Measurements from ENCODE around the gene AKAP8L.
A peak's percentile ranks its signal among the peaks of the same experiment; 100 is the strongest.
"Not testable (repeated sequence)": the region's sequence is repeated elsewhere in the genome, so short reads cannot be mapped to it uniquely, and the experiment has no call there.

The AKAP8L gene

DNA sequence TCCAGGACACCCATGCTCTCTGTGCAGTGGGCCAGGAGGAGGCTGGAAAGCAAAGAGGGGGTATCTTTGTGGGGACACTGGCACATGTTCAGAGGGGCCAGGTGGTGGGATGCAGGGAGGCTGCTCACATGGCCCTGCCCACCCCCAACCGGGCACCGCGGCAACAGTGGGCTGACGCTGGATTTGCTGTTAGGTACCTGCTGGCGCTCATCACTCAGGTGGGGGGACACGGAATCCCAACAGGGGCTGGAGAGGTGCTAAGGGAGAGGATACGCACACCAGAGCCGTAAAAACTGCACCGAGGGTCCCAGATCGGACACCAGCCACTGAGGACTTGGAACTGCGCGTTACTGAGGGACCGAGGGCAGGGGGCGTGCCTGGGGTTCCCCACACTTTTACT, 19.2 kb downstream of the AKAP8L start:
- Histone ChIP-seq H3K4me1 (peaks cover 4% of the 10 kb centered on the region), H3K4me3 (ENCODE audit: low read depth, low read length) (no peak overlapping the region), H3K36me3 (peaks cover 87% of the 10 kb centered on the region), H3K27me3 (no peaks in the 10 kb centered on the region), H3K9me3 (no peaks in the 10 kb centered on the region)
- no peak for TF ChIP-seq CTCF (IDR thresholded peaks at IDR 0.05; ENCODE audit: low read depth, low read length)
- DNase-seq: no peak

- no peaks in the 10 kb centered on the region for H3K27me3 ChIP-seq
- H3K4me1 ChIP-seq: peaks cover 4% of the 10 kb centered on the region; the same call in 1 of the 2 replicates
- H3K4me3 ChIP-seq (ENCODE audit: low read depth, low read length): no peak overlapping the region
- no peaks in the 10 kb centered on the region for H3K9me3 ChIP-seq
- no peak for DNase-seq
- H3K36me3 ChIP-seq: peaks cover 89% of the 10 kb centered on the region
- TF ChIP-seq CTCF (IDR thresholded peaks at IDR 0.05; ENCODE audit: low read depth, low read length): no peak
These were observed 19.6 kb downstream of the AKAP8L start for GRCh38 chr19:15399234-15399515.

- Histone ChIP-seq H3K9me3 (no peaks in the 10 kb centered on the region), H3K27me3 (no peaks in the 10 kb centered on the region), H3K4me1 (peaks cover 4% of the 10 kb centered on the region; the same call in 1 of the 2 replicates), H3K4me3 (ENCODE audit: low read depth, low read length) (no peak overlapping the region), H3K36me3 (peaks cover 90% of the 10 kb centered on the region)
- no peak for TF ChIP-seq CTCF (IDR thresholded peaks at IDR 0.05; ENCODE audit: low read depth, low read length)
- DNase-seq: peak; percentile 68
These were observed 20.1 kb downstream of the AKAP8L start for GRCh38 chr19:15398501-15399233.

GRCh38 chr19:15397782-15398181, 21.0 kb downstream of the AKAP8L start:
- DNase-seq: no peak
- no peaks in the 10 kb centered on the region for H3K27me3 ChIP-seq
- H3K36me3 ChIP-seq: peaks cover 90% of the 10 kb centered on the region
- no peaks in the 10 kb centered on the region for H3K9me3 ChIP-seq
- no peak for TF ChIP-seq CTCF (IDR thresholded peaks at IDR 0.05; ENCODE audit: low read depth, low read length)
- H3K4me3 ChIP-seq (ENCODE audit: low read depth, low read length): no peak overlapping the region
- H3K4me1 ChIP-seq: peaks cover 4% of the 10 kb centered on the region; the same call in 1 of the 2 replicates

DNA sequence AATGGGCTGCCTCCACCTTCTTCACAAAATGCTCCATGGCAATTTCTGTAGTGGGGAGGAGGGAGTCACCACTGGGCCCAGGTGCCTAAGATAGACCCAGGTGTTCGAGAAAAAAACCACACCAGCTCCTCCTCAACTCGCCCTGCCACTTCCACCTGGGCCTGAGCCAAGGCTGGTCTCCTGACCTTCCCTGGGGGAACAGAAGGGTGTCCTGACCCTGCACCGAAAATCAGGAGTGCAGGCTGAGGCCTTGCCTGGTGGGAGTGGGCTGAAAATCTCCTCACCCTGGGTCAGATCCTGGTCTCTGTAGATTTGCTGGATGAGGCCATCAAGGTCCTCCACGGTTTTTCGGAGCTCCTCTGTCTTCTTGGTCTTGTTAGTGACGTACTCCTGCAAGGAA, 21.6 kb downstream of the AKAP8L start:
- DNase-seq: no peak
- Histone ChIP-seq H3K27me3 (no peaks in the 10 kb centered on the region), H3K4me1 (peaks cover 4% of the 10 kb centered on the region; the same call in 1 of the 2 replicates), H3K36me3 (peaks cover 87% of the 10 kb centered on the region), H3K4me3 (ENCODE audit: low read depth, low read length) (no peak overlapping the region), H3K9me3 (no peaks in the 10 kb centered on the region)
- TF ChIP-seq CTCF (IDR thresholded peaks at IDR 0.05; ENCODE audit: low read depth, low read length): no peak

DNA sequence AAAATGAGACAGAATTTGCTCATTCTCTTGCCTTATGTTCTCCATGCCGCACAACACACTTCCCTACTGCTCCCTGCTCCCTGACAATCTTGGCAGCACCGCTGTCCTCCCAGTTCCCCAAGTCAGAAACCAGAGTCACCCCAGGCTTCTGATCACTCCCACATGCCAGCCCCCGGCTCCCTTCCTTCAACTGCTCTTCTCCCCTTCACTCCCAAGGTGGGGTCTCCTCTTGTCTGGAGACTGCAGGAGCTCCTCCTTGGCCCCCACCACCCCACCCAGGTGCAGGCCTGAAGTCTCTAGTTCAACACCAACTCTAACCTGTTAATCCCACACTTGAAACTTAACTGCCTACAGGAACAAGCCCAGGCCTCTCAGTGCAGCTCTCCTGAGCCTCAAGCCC, 22.4 kb downstream of the AKAP8L start:
- H3K4me3 ChIP-seq (ENCODE audit: low read depth, low read length): no peak overlapping the region
- H3K9me3 ChIP-seq: no peaks in the 10 kb centered on the region
- TF ChIP-seq CTCF (IDR thresholded peaks at IDR 0.05; ENCODE audit: low read depth, low read length): no peak
- H3K27me3 ChIP-seq: no peaks in the 10 kb centered on the region
- H3K36me3 ChIP-seq: peaks cover 87% of the 10 kb centered on the region
- DNase-seq: no peak
- peaks cover 4% of the 10 kb centered on the region; the same call in 1 of the 2 replicates for H3K4me1 ChIP-seq

DNA sequence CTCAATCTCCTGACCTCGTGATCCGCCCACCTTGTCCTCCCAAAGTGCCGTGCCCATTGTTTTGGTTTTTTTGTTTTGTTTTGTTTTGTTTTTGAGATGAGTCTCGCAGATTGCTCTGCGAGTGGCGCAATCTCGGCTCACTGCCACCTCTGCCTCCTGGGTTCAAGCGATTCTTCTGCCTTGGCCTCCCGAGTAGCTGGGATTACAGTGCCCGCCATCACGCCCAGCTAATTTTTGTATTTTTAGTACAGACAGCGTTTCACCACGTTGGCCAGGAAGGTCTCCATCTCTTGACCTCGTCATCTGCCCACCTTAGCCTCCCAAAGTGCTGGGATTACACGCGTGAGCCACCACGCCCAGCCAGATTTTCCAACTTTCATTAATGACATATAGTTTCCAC, 23.5 kb downstream of the AKAP8L start:
- not testable (repeated sequence) for H3K4me1 ChIP-seq; DNase-seq; H3K27me3 ChIP-seq; H3K4me3 ChIP-seq (ENCODE audit: low read depth, low read length); H3K9me3 ChIP-seq
- H3K36me3 ChIP-seq: peaks cover 82% of the 10 kb centered on the region

Data from BE2C (cell line).